ENCODE results near the gene GCGR. TPM values are rescaled to one million over a fixed set of nuclear protein-coding genes. Genes with fewer than 3 reads are reported as not detected.

Gene GCGR
- total RNA-seq, 1 donor from 2014 or later, result not detected

GRCh38 chr17:81860756-81861568 lies 57.0 kb downstream of the GCGR start:
- H3K4me2 ChIP-seq (ENCODE audit: low read length), result peak overlapping the region; percentile 96
- Mint-ChIP-seq H3K4me1 (ENCODE audit: low read depth, unreplicated experiment) (peaks cover 33% of the 10 kb centered on the region), H3K27ac (ENCODE audit: unreplicated experiment) (peak overlapping the region; percentile 99), H3K9me3 (ENCODE audit: unreplicated experiment) (no peaks in the 10 kb centered on the region), H3K36me3 (ENCODE audit: low read depth, unreplicated experiment) (peaks cover 11% of the 10 kb centered on the region), H3K4me3 (ENCODE audit: unreplicated experiment) (peak overlapping the region; percentile 93), H3K27me3 (ENCODE audit: low read depth, unreplicated experiment) (no peaks in the 10 kb centered on the region)
- peak; percentile 100 for DNase-seq (ENCODE audit: low read depth)
- H3K9ac ChIP-seq (ENCODE audit: low read length), result peak overlapping the region; percentile 97
- peaks cover 66% of the 10 kb centered on the region for H4K20me1 ChIP-seq (ENCODE audit: insufficient read depth, low read length)
- H3K36me3 ChIP-seq (ENCODE audit: insufficient read depth, low read length), result peaks cover 13% of the 10 kb centered on the region
- FAIRE-seq, result peak; percentile 81
- peak overlapping the region; percentile 97 for H3K27ac ChIP-seq (ENCODE audit: low read depth, low read length)
- peak overlapping the region; percentile 94 for H3K4me3 ChIP-seq (ENCODE audit: insufficient read depth, low read depth, low read length)
- no peaks in the 10 kb centered on the region for H3K27me3 ChIP-seq (ENCODE audit: insufficient read depth, low read length)
- peaks cover 31% of the 10 kb centered on the region for H3K4me1 ChIP-seq (ENCODE audit: insufficient read depth, low read length)
- H2AFZ ChIP-seq (ENCODE audit: low read depth, low read length), result peak overlapping the region; percentile 63
- TF ChIP-seq CTCF (IDR thresholded peaks at IDR 0.05; ENCODE audit: insufficient read depth, low read depth, low read length), result no peak
- TF ChIP-seq EZH2 (IDR thresholded peaks at IDR 0.05; ENCODE audit: insufficient read depth, low read length), result peak; percentile 100
- no peaks in the 10 kb centered on the region for H3K9me3 ChIP-seq (ENCODE audit: insufficient read depth, low read depth, low read length)
- H3K79me2 ChIP-seq (ENCODE audit: insufficient read depth, low read length), result peaks cover 88% of the 10 kb centered on the region

GRCh38 chr17:81863123-81863675 lies 59.2 kb downstream of the GCGR start:
- FAIRE-seq, result no peak
- H4K20me1 ChIP-seq (ENCODE audit: insufficient read depth, low read length), result peaks cover 66% of the 10 kb centered on the region
- Mint-ChIP-seq H3K36me3 (ENCODE audit: low read depth, unreplicated experiment) (peaks cover 7% of the 10 kb centered on the region), H3K9me3 (ENCODE audit: unreplicated experiment) (no peaks in the 10 kb centered on the region), H3K4me3 (ENCODE audit: unreplicated experiment) (peak overlapping the region; percentile 87), H3K27me3 (ENCODE audit: low read depth, unreplicated experiment) (no peaks in the 10 kb centered on the region), H3K27ac (ENCODE audit: unreplicated experiment) (peak overlapping the region; percentile 78), H3K4me1 (ENCODE audit: low read depth, unreplicated experiment) (peaks cover 28% of the 10 kb centered on the region)
- peaks cover 80% of the 10 kb centered on the region for H3K79me2 ChIP-seq (ENCODE audit: insufficient read depth, low read length)
- no peak overlapping the region for H2AFZ ChIP-seq (ENCODE audit: low read depth, low read length)
- no peak for DNase-seq (ENCODE audit: low read depth)
- peak overlapping the region; percentile 40 for H3K4me2 ChIP-seq (ENCODE audit: low read length)
- peaks cover 5% of the 10 kb centered on the region for H3K36me3 ChIP-seq (ENCODE audit: insufficient read depth, low read length)
- TF ChIP-seq EZH2 (IDR thresholded peaks at IDR 0.05; ENCODE audit: insufficient read depth, low read length) (no peak), CTCF (IDR thresholded peaks at IDR 0.05; ENCODE audit: insufficient read depth, low read depth, low read length) (no peak)
- H3K27ac ChIP-seq (ENCODE audit: low read depth, low read length), result no peak overlapping the region
- no peaks in the 10 kb centered on the region for H3K9me3 ChIP-seq (ENCODE audit: insufficient read depth, low read depth, low read length)
- peaks cover 32% of the 10 kb centered on the region for H3K4me1 ChIP-seq (ENCODE audit: insufficient read depth, low read length)
- no peaks in the 10 kb centered on the region for H3K27me3 ChIP-seq (ENCODE audit: insufficient read depth, low read length)
- no peak overlapping the region for H3K4me3 ChIP-seq (ENCODE audit: insufficient read depth, low read depth, low read length)
- H3K9ac ChIP-seq (ENCODE audit: low read length), result peak overlapping the region; percentile 33

Other genes with a start within 250 kb of the GCGR start
- gene NPLOC4, start 167.0 kb upstream of the GCGR start, total RNA-seq, result 125 and 127 TPM in 2 replicates
- 2.7 and 3.2 TPM in 2 replicates for gene TSPAN10, start 167.0 kb upstream of the GCGR start, total RNA-seq
- gene PDE6G, start 147.6 kb upstream of the GCGR start, total RNA-seq, result not detected in 2 replicates
- 22.0 and 28.5 TPM in 2 replicates for gene OXLD1, start 137.5 kb upstream of the GCGR start, total RNA-seq
- gene CCDC137, start 137.4 kb upstream of the GCGR start, total RNA-seq, result 25.2 and 29.4 TPM in 2 replicates
- gene ARL16, start 120.4 kb upstream of the GCGR start, total RNA-seq, result 38.6 and 40.4 TPM in 2 replicates
- 106 and 122 TPM in 2 replicates for gene HGS, start 120.1 kb upstream of the GCGR start, total RNA-seq
- gene MRPL12, start 100.8 kb upstream of the GCGR start, total RNA-seq, result 69.9 and 71.3 TPM in 2 replicates
- 7.9 and 9.3 TPM in 2 replicates for gene SLC25A10, start 91.9 kb upstream of the GCGR start, total RNA-seq
- 106 and 113 TPM in 2 replicates for gene MCRIP1, start 29.1 kb downstream of the GCGR start, total RNA-seq
- gene PPP1R27, start 30.9 kb downstream of the GCGR start, total RNA-seq, result 0.65 TPM in 1 of 2 replicates, not detected in the other
- gene P4HB, start 56.4 kb downstream of the GCGR start, total RNA-seq, result 1,268 and 1,504 TPM in 2 replicates
- gene ARHGDIA, start 67.2 kb downstream of the GCGR start, total RNA-seq, result 352 and 367 TPM in 2 replicates
- gene ALYREF, start 87.4 kb downstream of the GCGR start, total RNA-seq, result 86.4 and 110 TPM in 2 replicates
- 104 and 113 TPM in 2 replicates for gene ANAPC11, start 87.6 kb downstream of the GCGR start, total RNA-seq
- 2.0 and 2.7 TPM in 2 replicates for gene NPB, start 98.1 kb downstream of the GCGR start, total RNA-seq
- gene PCYT2, start 107.2 kb downstream of the GCGR start, total RNA-seq, result 26.0 and 31.6 TPM in 2 replicates
- gene SIRT7, start 114.0 kb downstream of the GCGR start, total RNA-seq, result 26.5 and 30.2 TPM in 2 replicates
- 33.2 and 35.8 TPM in 2 replicates for gene MAFG, start 123.6 kb downstream of the GCGR start, total RNA-seq
- 164 and 191 TPM in 2 replicates for gene PYCR1, start 133.2 kb downstream of the GCGR start, total RNA-seq
- not detected in 2 replicates for gene MYADML2, start 143.1 kb downstream of the GCGR start, total RNA-seq
- gene NOTUM, start 157.0 kb downstream of the GCGR start, total RNA-seq, result 0.89 and 1.7 TPM in 2 replicates
- 23.6 and 25.5 TPM in 2 replicates for gene ASPSCR1, start 173.5 kb downstream of the GCGR start, total RNA-seq
- 26.3 and 26.7 TPM in 2 replicates for gene CENPX, start 218.7 kb downstream of the GCGR start, total RNA-seq
- gene LRRC45, start 219.2 kb downstream of the GCGR start, total RNA-seq, result 6.2 and 6.6 TPM in 2 replicates
- gene RAC3, start 227.5 kb downstream of the GCGR start, total RNA-seq, result 40.5 and 41.3 TPM in 2 replicates
- 42.3 and 49.9 TPM in 2 replicates for gene DCXR, start 233.5 kb downstream of the GCGR start, total RNA-seq
- 40.2 and 41.9 TPM in 2 replicates for gene RFNG, start 247.7 kb downstream of the GCGR start, total RNA-seq
- 91.4 and 102 TPM in 2 replicates for gene GPS1, start 247.7 kb downstream of the GCGR start, total RNA-seq

All from astrocyte (in vitro differentiated cells and primary cell).